H1 (cell line): ENCODE results near the gene ORAI1. TPM values are rescaled to one million over a fixed set of nuclear protein-coding genes. Genes with fewer than 3 reads are reported as not detected.

ENCODE experiments used
- CTCF ChIA-PET: fragments of 300-600 bp; sonication (Branson Sonifier 250); formaldehyde crosslinking; loops from one replicate; lab custom pipeline; 2021; ENCODE audit not compliant: partially characterized antibody; lab: Charles Lee
- POLR2A ChIA-PET: fragments of 300-600 bp; sonication (Branson Sonifier 250); formaldehyde crosslinking; loops from one replicate; lab custom pipeline; 2021; ENCODE audit warnings: inconsistent platforms; ENCODE audit not compliant: partially characterized antibody; lab: Charles Lee
- DNase-seq, 2 experiments: peaks; one replicate each; pipeline versions ENCODE4 v3.0.0 to v3.0.0-alpha.2; 2010 to 2022; ENCODE audit warnings: low spot score in 2 of 2, low read depth in 1 of 2, mixed read lengths in 1 of 2
- FAIRE-seq: peaks from 2 replicates; lab custom pipeline; 2011; peaks lifted over from hg19 to GRCh38; lab: Jason Lieb, UNC
- H2AFZ ChIP-seq: 2 replicates; pipeline ENCODE4 v1.8.1; 2012; ENCODE audit warnings: low read length, inconsistent platforms
- H2AK5ac ChIP-seq: 2 replicates; pipeline ENCODE4 v1.6.1; 2013; ENCODE audit warnings: low read depth, low read length
- H2BK120ac ChIP-seq: replicated peaks from 2 replicates; pipeline ENCODE3; 2013; ENCODE audit warnings: low read depth, low read length, inconsistent platforms
- H2BK12ac ChIP-seq: 2 replicates; pipeline ENCODE4 v1.6.1; 2013; ENCODE audit warnings: low read depth, low read length
- H2BK15ac ChIP-seq: 2 replicates; pipeline ENCODE4 v1.6.1; 2013; ENCODE audit warnings: low read length
- H2BK20ac ChIP-seq: 2 replicates; pipeline ENCODE4 v1.6.1; 2013; ENCODE audit warnings: low read length
- H2BK5ac ChIP-seq: 2 replicates; pipeline ENCODE4 v1.6.1; 2013; ENCODE audit warnings: low read depth, low read length
- H3K14ac ChIP-seq: 2 replicates; pipeline ENCODE4 v1.6.1; 2013; ENCODE audit warnings: inconsistent platforms; ENCODE audit not compliant: insufficient read length
- H3K18ac ChIP-seq: 2 replicates; pipeline ENCODE4 v1.6.1; 2013; ENCODE audit warnings: low read length; ENCODE audit errors: extremely low read depth
- H3K23ac ChIP-seq: 2 replicates; pipeline ENCODE4 v1.6.1; 2013; ENCODE audit warnings: inconsistent platforms; ENCODE audit not compliant: insufficient read length
- H3K23me2 ChIP-seq: 2 replicates; pipeline ENCODE4 v1.6.1; 2013; ENCODE audit warnings: low read depth, low read length
- H3K27ac ChIP-seq: 2 replicates; pipeline ENCODE4 v1.6.1; 2011; ENCODE audit warnings: low read depth, low read length, inconsistent platforms
- H3K27me3 ChIP-seq, 4 experiments: replicated peaks in 1 of 4; 1 replicate in 1 of 4; 2 replicates in 3 of 4; pipeline versions ENCODE4 v1.6.1 to v1.8.1; 2011 to 2013; ENCODE audit warnings: low read length in 3 of 4, mild to moderate bottlenecking in 3 of 4, inconsistent platforms in 2 of 4, mixed read lengths in 2 of 4, moderate library complexity in 1 of 4; ENCODE audit not compliant: control insufficient read depth in 3 of 4, insufficient read depth in 3 of 4; ENCODE audit errors: extremely low read depth in 1 of 4
- H3K36me3 ChIP-seq, 4 experiments: 2 replicates each; pipeline versions ENCODE4 v1.6.1 to v1.8.1; 2011 to 2013; ENCODE audit warnings: mild to moderate bottlenecking in 4 of 4, low read length in 3 of 4, moderate library complexity in 2 of 4, control low read depth in 1 of 4, inconsistent platforms in 1 of 4; ENCODE audit not compliant: insufficient read depth in 4 of 4, control insufficient read depth in 2 of 4
- H3K4ac ChIP-seq: replicated peaks from 2 replicates; pipeline ENCODE3; 2013; ENCODE audit warnings: low read length, low read depth, mixed read lengths, inconsistent platforms; ENCODE audit not compliant: insufficient read length
- H3K4me1 ChIP-seq, 4 experiments: replicated peaks in 1 of 4; 1 replicate in 1 of 4; 2 replicates in 3 of 4; pipeline versions ENCODE4 v1.6.1 to v1.8.1; 2011 to 2013; ENCODE audit warnings: low read length in 3 of 4, inconsistent platforms in 2 of 4, mixed read lengths in 1 of 4; ENCODE audit not compliant: insufficient read depth in 4 of 4, control insufficient read depth in 3 of 4
- H3K4me2 ChIP-seq, 2 experiments: 2 replicates each; pipeline versions ENCODE4 v1.6.1 to v1.8.1; 2011 to 2013; ENCODE audit warnings: low read depth in 2 of 2, low read length in 2 of 2, control low read depth in 1 of 2, inconsistent platforms in 1 of 2, mild to moderate bottlenecking in 1 of 2; ENCODE audit not compliant: insufficient read depth in 1 of 2
- H3K4me3 ChIP-seq, 4 experiments: fragments of 200-600, 300-600 bp in 1 of 4; sonication (generic), shearing (Covaris generic), sonication (Bioruptor Twin) in 1 of 4; 2 replicates each; pipeline versions ENCODE4 v1.5.1 to v1.8.1; 2011 to 2016; ENCODE audit warnings: low read length in 4 of 4, low read depth in 3 of 4, control low read depth in 2 of 4, inconsistent platforms in 2 of 4, mild to moderate bottlenecking in 2 of 4, mixed read lengths in 1 of 4, moderate library complexity in 1 of 4; ENCODE audit not compliant: insufficient read depth in 2 of 4; ENCODE audit errors: extremely low read depth in 1 of 4
- H3K56ac ChIP-seq: replicated peaks from 2 replicates; pipeline ENCODE3; 2013; ENCODE audit warnings: low read depth, mild to moderate bottlenecking, mixed read lengths, low read length, inconsistent platforms; ENCODE audit not compliant: insufficient read length
- H3K79me1 ChIP-seq: 2 replicates; pipeline ENCODE4 v1.6.1; 2013; ENCODE audit warnings: low read depth, low read length, control low read depth
- H3K79me2 ChIP-seq, 2 experiments: 2 replicates each; pipeline versions ENCODE4 v1.6.1 to v1.8.1; 2012 to 2013; ENCODE audit warnings: low read length in 2 of 2, mild to moderate bottlenecking in 2 of 2, inconsistent platforms in 1 of 2; ENCODE audit not compliant: insufficient read depth in 2 of 2, control insufficient read depth in 1 of 2
- H3K9ac ChIP-seq, 4 experiments: replicated peaks in 1 of 4; 1 replicate in 1 of 4; 2 replicates in 3 of 4; pipeline versions ENCODE4 v1.6.1 to v1.8.1; 2011 to 2013; ENCODE audit warnings: low read depth in 3 of 4, low read length in 3 of 4, control low read depth in 2 of 4, mild to moderate bottlenecking in 2 of 4, moderate library complexity in 2 of 4, inconsistent platforms in 1 of 4; ENCODE audit errors: extremely low read depth in 1 of 4
- H3K9me3 ChIP-seq, 2 experiments: 2 replicates each; pipeline versions ENCODE4 v1.6.1 to v1.8.1; 2012 to 2013; ENCODE audit warnings: mild to moderate bottlenecking in 2 of 2, moderate library complexity in 2 of 2, control low read depth in 1 of 2, inconsistent platforms in 1 of 2, low read depth in 1 of 2, low read length in 1 of 2, mixed read lengths in 1 of 2; ENCODE audit not compliant: insufficient read depth in 2 of 2
- H4K20me1 ChIP-seq, 2 experiments: replicated peaks in 1 of 2; 2 replicates each; pipeline versions ENCODE3 to v1.8.1; 2011 to 2013; ENCODE audit warnings: inconsistent platforms in 2 of 2, low read length in 2 of 2, mild to moderate bottlenecking in 1 of 2; ENCODE audit not compliant: insufficient read depth in 2 of 2, control insufficient read depth in 1 of 2
- H4K5ac ChIP-seq: 2 replicates; pipeline ENCODE4 v1.6.1; 2013; ENCODE audit warnings: low read length, low read depth, mixed read lengths, inconsistent platforms; ENCODE audit not compliant: insufficient read length
- H4K8ac ChIP-seq: 2 replicates; pipeline ENCODE4 v1.8.0; 2013; ENCODE audit warnings: mild to moderate bottlenecking, moderate library complexity, low read length, inconsistent platforms; ENCODE audit not compliant: insufficient read depth; ENCODE audit errors: extremely low read depth
- H4K91ac ChIP-seq: replicated peaks from 2 replicates; pipeline ENCODE3; 2013; ENCODE audit warnings: low read length, mixed read lengths, inconsistent platforms; ENCODE audit not compliant: insufficient read length
- GTF2F1 ChIP-seq: IDR thresholded peaks from 2 replicates; pipeline ENCODE4 v1.6.1; 2012; ENCODE audit warnings: low read depth, low read length, improper control_type of control experiment, borderline replicate concordance
- JUN ChIP-seq: IDR thresholded peaks from 2 replicates; pipeline ENCODE4 v1.6.1; 2011; ENCODE audit warnings: low read depth, mild to moderate bottlenecking, improper control_type of control experiment, low read length
- MAX ChIP-seq: IDR thresholded peaks from 2 replicates; pipeline ENCODE4 v1.6.1; 2012; ENCODE audit warnings: inconsistent platforms
- PHF8 ChIP-seq: fragments of 200-600 bp; sonication (generic); conservative IDR thresholded peaks from 2 replicates; pipeline ENCODE4 v1.7.1; 2012; ENCODE audit warnings: low read depth, mild to moderate bottlenecking, inconsistent platforms, low read length, moderate library complexity
- POU5F1 ChIP-seq: IDR thresholded peaks from 2 replicates; pipeline ENCODE4 v1.6.1; 2011; ENCODE audit warnings: low read depth, mild to moderate bottlenecking, low read length, moderate library complexity
- SAP30 ChIP-seq: fragments of 300-600 bp; sonication (generic); IDR thresholded peaks from 2 replicates; pipeline ENCODE4 v1.7.1; 2012; ENCODE audit warnings: low read length, moderate library complexity, mild to moderate bottlenecking, inconsistent platforms; ENCODE audit not compliant: insufficient read depth, insufficient replicate concordance
- SIN3A ChIP-seq, 2 experiments: IDR thresholded peaks in 1 of 2; conservative IDR thresholded peaks in 1 of 2; 2 replicates each; pipeline ENCODE4 v1.6.1; 2011 to 2012; ENCODE audit warnings: low read length in 2 of 2, improper control_type of control experiment in 1 of 2, low read depth in 1 of 2, mild to moderate bottlenecking in 1 of 2
- SP1 ChIP-seq: IDR thresholded peaks from 2 replicates; pipeline ENCODE4 v1.6.1; 2011; ENCODE audit warnings: low read depth, low read length
- TBP ChIP-seq: IDR thresholded peaks from 2 replicates; pipeline ENCODE4 v1.6.1; 2011; ENCODE audit warnings: low read depth, low read length, improper control_type of control experiment
- TEAD4 ChIP-seq: IDR thresholded peaks from 2 replicates; pipeline ENCODE4 v1.6.1; 2012; ENCODE audit warnings: low read depth, low read length, inconsistent platforms, mixed read lengths
- WGBS, 2 experiments: shearing (Covaris generic) in 1 of 2; methylation state at CpG; one replicate each; pipeline versions ENCODE4 v1.1.6 to v1.1.7; 2013 to 2015; ENCODE audit warnings: low lambda C conversion rate in 2 of 2, mixed read lengths in 2 of 2, inconsistent platforms in 1 of 2, low coverage in 1 of 2, missing lambda C conversion rate in 1 of 2; ENCODE audit not compliant: insufficient replicate concordance in 2 of 2, insufficient coverage in 1 of 2, insufficient read length in 1 of 2; ENCODE audit errors: extremely low coverage in 1 of 2, missing lambda C conversion rate in 1 of 2; 5-methylcytosine and 5-hydroxymethylcytosine counted together
- polyA plus RNA-seq, 7 experiments: library from polyadenylated mRNA; depleted of rRNA in 3 of 7; stranded (reverse) in 5 of 7; unstranded in 2 of 7; fragments of >200 nt in 5 of 7; fragments of 200-250 nt in 2 of 7; gene quantifications; 1 replicate in 5 of 7; 2 replicates in 1 of 7; 4 replicates in 1 of 7; pipeline versions ENCODE4 v1.2.1 to v1.2.3, GENCODE V29; 2011 to 2013; ENCODE audit warnings: missing spikeins in 2 of 7, mixed read lengths in 2 of 7
- total RNA-seq: library from RNA; stranded (reverse); fragmentation: NEBNext Ultra II Directional; extraction: Animal tissue kit (Norgen Biotek cat#: 25700); gene quantifications from 2 replicates; pipeline ENCODE4 v1.2.1, GENCODE V29; 2021

Gene ORAI1
- total and polyA plus RNA-seq, 2 of the 8 experiments (the other 6 are each of a cell fraction or from before 2014, with no cell fraction given): 29.9 to 71.5 TPM

- Histone ChIP-seq H4K91ac (peak overlapping the region; percentile 75), H3K9ac (peak overlapping the region in 3 of 4 experiments; percentile 46 to 73 (median 72); a peak in 6 of 7 replicates)
- no peak for TF ChIP-seq GTF2F1
- TF ChIP-seq SAP30: no peak
- TF ChIP-seq TBP: 0 out of 2 replicates have a peak, but pooled peaks have one; percentile 19
- no peak for TF ChIP-seq TEAD4
- TF ChIP-seq POU5F1: no peak
- TF ChIP-seq SP1: no peak
- TF ChIP-seq JUN: no peak
- no peak; the same call in 1 of the 2 replicates for TF ChIP-seq PHF8
- 0 out of 2 replicates have a peak, but pooled peaks have one; percentile 25 for TF ChIP-seq MAX
- peak in 1 of 2 experiments; percentile 74; a peak in 2 of 4 replicates for TF ChIP-seq SIN3A (conservative IDR thresholded peaks at IDR 0.05 in 1 of 2, IDR thresholded peaks at IDR 0.05 in 1 of 2; ENCODE audit: low read depth in 1 of 2, low read length in 2 of 2)
Measured at GRCh38 chr12:121581686-121582429, 44.5 kb upstream of the ORAI1 start.

More at GRCh38 chr12:121581686-121582429, 44.5 kb upstream of the ORAI1 start:
- Histone ChIP-seq H2BK120ac (peak overlapping the region; percentile 49), H3K27ac (peak overlapping the region; percentile 82), H3K4me3 (peak overlapping the region; percentile 78 to 88 (median 84)), H3K27me3 (no peaks in the 10 kb centered on the region), H3K4me2 (peak overlapping the region; percentile 93 to 100), H4K8ac (no peak overlapping the region), H3K36me3 (no peaks in the 10 kb centered on the region; a peak in 1 of 8 replicates), H2BK15ac (0 out of 2 replicates have a peak overlapping the region, but pooled peaks have one; percentile 36), H3K4ac (peak overlapping the region; percentile 15), H3K23ac (no peak overlapping the region), H3K56ac (peak overlapping the region; percentile 13), H2BK20ac (no peak overlapping the region), H3K23me2 (peaks cover 24% of the 10 kb centered on the region), H3K14ac (no peak overlapping the region), H4K20me1 (no peaks in the 10 kb centered on the region), H4K5ac (peak overlapping the region; percentile 46), H2AFZ (no peak overlapping the region), H3K18ac (peak overlapping the region; percentile 73), H2AK5ac (peak overlapping the region; percentile 57), H3K79me1 (peaks cover 2% of the 10 kb centered on the region; the same call in 1 of the 2 replicates), H3K4me1 (peaks cover 8 to 19% (median 10%) of the 10 kb centered on the region in 4 experiments; a peak in 6 of 7 replicates), H2BK5ac (peak overlapping the region; percentile 58), H2BK12ac (peak overlapping the region; percentile 45; the same call in 1 of the 2 replicates), H3K79me2 (peaks cover 0 to 62% of the 10 kb centered on the region in 2 experiments; a peak in 2 of 4 replicates), H3K9me3 (no peaks in the 10 kb centered on the region)
- CTCF ChIA-PET: interaction anchor here (0.6 to 2.9 kb wide), 15 partner anchors 10 to 113 kb away, joined by 3 to 17 read pairs (median 4); partner anchors contain the start of gene ORAI1
- DNase-seq (no peak), FAIRE-seq (no peak)
- POLR2A ChIA-PET: interaction anchor here (0.7 to 31.0 kb wide), 16 partner anchors 8 to 182 kb away, joined by 3 to 793 read pairs (median 6); partner anchors contain the start of genes ORAI1, RNF34 and TMEM120B
- WGBS, 2 experiments: 0% methylated on average over 16 of the region's 17 CpGs; no CpG with 5 or more reads in 1 of the 2 experiments
